SIG-M5 treated with dmso at 0.1 percent for 504 hours (cell line): ENCODE data around the gene IP6K2.

ENCODE experiments used
- DNase-seq: peaks from one replicate; lab custom pipeline; 2025; ENCODE audit not compliant: unreplicated experiment; lab: John Stamatoyannopoulos, UW

The IP6K2 gene

GRCh38 chr3:48690846-48691458 is 26.1 kb downstream of the IP6K2 start:
- DNase-seq, result no peak

GRCh38 chr3:48689384-48689783 is 27.6 kb downstream of the IP6K2 start:
- DNase-seq, result no peak

GRCh38 chr3:48688737-48689075 is 28.3 kb downstream of the IP6K2 start:
- DNase-seq, result no peak

GRCh38 chr3:48688032-48688736 is 28.8 kb downstream of the IP6K2 start:
- DNase-seq, result no peak

- no peak for DNase-seq
Measured at GRCh38 chr3:48687220-48687678, 29.8 kb downstream of the IP6K2 start.

GRCh38 chr3:48686538-48687219 is 30.3 kb downstream of the IP6K2 start:
- DNase-seq, result no peak

GRCh38 chr3:48685603-48686511 is 31.2 kb downstream of the IP6K2 start, which contains the start of gene NCKIPSD:
NCKIPSD (minus strand) TSS chr3:48685915; CDS start chr3:48685807, 108 bp downstream.
- DNase-seq, result peak; percentile 79

- DNase-seq, result no peak
Measured at GRCh38 chr3:48685293-48685602, 31.8 kb downstream of the IP6K2 start.

- DNase-seq, result peak; percentile 79
Measured at GRCh38 chr3:48684480-48685143, 32.4 kb downstream of the IP6K2 start.

- DNase-seq, result no peak
Measured at GRCh38 chr3:48684054-48684349, 33.0 kb downstream of the IP6K2 start.

- DNase-seq, result no peak
Measured at GRCh38 chr3:48682786-48683185, 34.2 kb downstream of the IP6K2 start.

GRCh38 chr3:48681974-48682610 is 34.9 kb downstream of the IP6K2 start:
- DNase-seq, result no peak

GRCh38 chr3:48681541-48681880 is 35.5 kb downstream of the IP6K2 start:
- no peak for DNase-seq

- DNase-seq, result no peak
Measured at GRCh38 chr3:48680811-48681540, 36.0 kb downstream of the IP6K2 start.

GRCh38 chr3:48679411-48680391 is 37.3 kb downstream of the IP6K2 start:
- DNase-seq, result peak; percentile 71

GRCh38 chr3:48678566-48679380 is 38.2 kb downstream of the IP6K2 start:
- no peak for DNase-seq

GRCh38 chr3:48678056-48678455 is 39.0 kb downstream of the IP6K2 start:
- no peak for DNase-seq

- DNase-seq, result no peak
Measured at GRCh38 chr3:48674505-48674904, 42.5 kb downstream of the IP6K2 start.
